ENCODE results near the gene BCL11B. TPM values are rescaled to one million over a fixed set of nuclear protein-coding genes. Genes with fewer than 3 reads are reported as not detected.

The BCL11B gene
- total RNA-seq, 2 experiments from 2014 or later, result not detected

DNA sequence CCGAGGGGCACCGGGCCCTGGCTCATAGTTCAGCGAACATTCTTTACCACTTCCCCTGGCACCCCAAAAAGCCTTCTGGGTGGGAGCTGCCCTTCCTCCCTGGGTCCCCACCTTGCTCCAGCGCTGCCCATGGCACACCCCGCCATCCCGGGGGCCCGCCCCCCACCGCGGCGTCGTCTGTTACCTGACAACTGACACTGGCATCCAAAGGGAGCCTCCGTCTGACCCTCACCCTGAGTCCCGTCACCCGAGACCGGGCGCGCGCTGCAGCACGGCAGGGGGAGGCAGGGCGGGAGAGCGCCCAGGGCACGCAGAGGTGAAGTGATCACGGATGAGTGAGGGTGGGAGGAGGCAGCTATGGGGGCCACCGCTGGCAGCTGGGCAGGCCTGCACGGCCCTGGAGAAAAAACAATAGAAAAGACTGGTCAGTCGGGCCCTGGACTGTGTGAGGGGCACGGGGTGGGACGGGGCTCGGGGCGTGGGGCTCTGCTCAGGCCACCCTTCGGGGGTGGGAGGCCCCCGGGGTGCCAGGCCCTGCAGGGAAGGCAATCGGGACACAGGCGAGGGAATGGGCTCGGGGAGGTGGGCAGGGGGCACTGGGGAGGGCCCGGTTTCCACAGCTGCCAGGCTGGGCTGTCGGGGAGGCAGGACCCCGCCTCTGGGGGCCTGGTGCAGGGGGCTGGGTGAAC is 40.7 kb downstream of the BCL11B start:
- DNase-seq (ENCODE audit: low spot score), result no peak
- intact Hi-C loops (cut with micrococcal nuclease; ENCODE audit: unreplicated experiment), result no loop called here
- Histone ChIP-seq H3K4me2 (ENCODE audit: low read length) (no peak overlapping the region), H3K9me2 (ENCODE audit: insufficient read depth, low read length) (no peaks in the 10 kb centered on the region), H3K36me3 (ENCODE audit: insufficient read depth, low read length) (no peaks in the 10 kb centered on the region), H3K4me3 (ENCODE audit: low read depth, low read length, poor library complexity, severe bottlenecking) (no peak overlapping the region), H3K79me2 (ENCODE audit: insufficient read depth, low read depth, low read length) (no peaks in the 10 kb centered on the region), H2AFZ (ENCODE audit: low read length) (no peak overlapping the region), H3K4me1 (ENCODE audit: insufficient read depth, low read length, poor library complexity, severe bottlenecking) (no peaks in the 10 kb centered on the region), H3K27ac (ENCODE audit: low read depth, low read length, poor library complexity, severe bottlenecking) (no peak overlapping the region), H3K9me3 (ENCODE audit: low read length) (no peaks in the 10 kb centered on the region), H4K20me1 (ENCODE audit: insufficient read depth, low read length) (no peaks in the 10 kb centered on the region)
- CTCF ChIA-PET (ENCODE audit: unreplicated experiment), result no interaction called here
- POLR2A ChIA-PET, result no interaction called here
- TF ChIP-seq EZH2phosphoT487 (IDR thresholded peaks at IDR 0.05; ENCODE audit: borderline replicate concordance, low read depth, low read length), result no peak
- TF ChIP-seq, protein P1, sequence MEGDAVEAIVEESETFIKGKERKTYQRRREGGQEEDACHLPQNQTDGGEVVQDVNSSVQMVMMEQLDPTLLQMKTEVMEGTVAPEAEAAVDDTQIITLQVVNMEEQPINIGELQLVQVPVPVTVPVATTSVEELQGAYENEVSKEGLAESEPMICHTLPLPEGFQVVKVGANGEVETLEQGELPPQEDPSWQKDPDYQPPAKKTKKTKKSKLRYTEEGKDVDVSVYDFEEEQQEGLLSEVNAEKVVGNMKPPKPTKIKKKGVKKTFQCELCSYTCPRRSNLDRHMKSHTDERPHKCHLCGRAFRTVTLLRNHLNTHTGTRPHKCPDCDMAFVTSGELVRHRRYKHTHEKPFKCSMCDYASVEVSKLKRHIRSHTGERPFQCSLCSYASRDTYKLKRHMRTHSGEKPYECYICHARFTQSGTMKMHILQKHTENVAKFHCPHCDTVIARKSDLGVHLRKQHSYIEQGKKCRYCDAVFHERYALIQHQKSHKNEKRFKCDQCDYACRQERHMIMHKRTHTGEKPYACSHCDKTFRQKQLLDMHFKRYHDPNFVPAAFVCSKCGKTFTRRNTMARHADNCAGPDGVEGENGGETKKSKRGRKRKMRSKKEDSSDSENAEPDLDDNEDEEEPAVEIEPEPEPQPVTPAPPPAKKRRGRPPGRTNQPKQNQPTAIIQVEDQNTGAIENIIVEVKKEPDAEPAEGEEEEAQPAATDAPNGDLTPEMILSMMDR (conservative IDR thresholded peaks at IDR 0.05; ENCODE audit: low read length), result no peak
- no TSS peak for BruUV-seq (replicated peaks)

DNA sequence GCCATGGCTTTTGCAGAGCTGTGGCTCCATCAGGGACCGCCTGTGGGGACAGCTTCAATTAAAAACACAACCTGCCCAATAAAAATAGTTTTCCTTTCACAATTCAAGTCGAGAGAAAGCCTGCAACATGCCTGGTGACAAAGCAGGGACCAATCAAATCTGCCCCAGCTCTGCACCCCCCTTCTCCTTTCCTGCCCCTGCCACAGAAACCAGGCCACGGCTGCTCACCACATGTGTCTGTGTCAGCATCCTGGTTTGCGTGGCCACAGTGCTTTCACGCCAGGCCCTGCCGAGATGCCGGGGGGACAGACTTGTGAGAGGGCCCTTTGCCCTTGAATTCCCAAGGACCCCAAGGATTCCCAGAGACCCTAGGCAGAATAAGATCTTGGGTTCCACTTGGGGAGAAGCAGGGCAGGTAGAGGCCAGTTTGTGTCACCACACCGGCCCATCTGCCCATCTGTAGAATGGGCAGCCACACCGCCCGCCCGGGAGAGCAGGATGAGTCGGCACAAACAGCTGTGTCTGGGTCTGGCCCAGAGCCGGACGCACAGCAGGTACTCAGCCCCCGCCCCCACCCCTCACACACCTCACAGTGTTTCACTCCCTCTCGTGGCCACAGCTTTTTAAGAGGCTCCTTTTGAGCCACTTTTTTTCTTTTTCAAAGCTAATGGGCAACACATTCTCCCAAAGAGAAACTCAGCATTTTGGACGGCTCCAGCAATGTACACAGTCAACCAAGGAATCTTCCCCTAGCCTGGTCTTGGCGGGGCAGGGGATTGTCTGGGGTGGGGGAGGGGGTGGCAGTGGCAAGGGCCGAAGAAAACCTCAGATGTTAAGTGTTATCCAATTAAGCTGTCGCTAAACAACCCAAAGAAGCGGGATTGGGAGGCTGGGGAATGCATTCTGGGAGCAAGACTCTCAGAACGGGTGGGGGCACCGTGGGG is 41.5 kb downstream of the BCL11B start:
- H3K4me1 ChIP-seq (ENCODE audit: insufficient read depth, low read length, poor library complexity, severe bottlenecking), result no peaks in the 10 kb centered on the region
- no peak overlapping the region for H3K27ac ChIP-seq (ENCODE audit: low read depth, low read length, poor library complexity, severe bottlenecking)
- ChIA-PET POLR2A (interaction anchor here (0.6 kb wide), 1 partner anchor 145 kb away, joined by 4 read pairs; no protein-coding TSS in a partner anchor), CTCF (ENCODE audit: unreplicated experiment) (no interaction called here)
- intact Hi-C loops (cut with micrococcal nuclease; ENCODE audit: unreplicated experiment), result no loop called here
- DNase-seq (ENCODE audit: low spot score), result no peak
- TF ChIP-seq EZH2phosphoT487 (IDR thresholded peaks at IDR 0.05; ENCODE audit: borderline replicate concordance, low read depth, low read length), result no peak
- TF ChIP-seq, protein P1 (conservative IDR thresholded peaks at IDR 0.05; ENCODE audit: low read length), result no peak
- no peak overlapping the region for H3K4me3 ChIP-seq (ENCODE audit: low read depth, low read length, poor library complexity, severe bottlenecking)
- no peaks in the 10 kb centered on the region for H3K36me3 ChIP-seq (ENCODE audit: insufficient read depth, low read length)
- H4K20me1 ChIP-seq (ENCODE audit: insufficient read depth, low read length), result no peaks in the 10 kb centered on the region
- BruUV-seq (replicated peaks), result no TSS peak
- no peaks in the 10 kb centered on the region for H3K9me2 ChIP-seq (ENCODE audit: insufficient read depth, low read length)
- H3K79me2 ChIP-seq (ENCODE audit: insufficient read depth, low read depth, low read length), result no peaks in the 10 kb centered on the region
- H3K4me2 ChIP-seq (ENCODE audit: low read length), result no peak overlapping the region
- no peaks in the 10 kb centered on the region for H3K9me3 ChIP-seq (ENCODE audit: low read length)
- H2AFZ ChIP-seq (ENCODE audit: low read length), result no peak overlapping the region

Measured in OCI-LY7 (cell line).